Endodermal cell (in vitro differentiated cells): Measurements from ENCODE around the gene CD72. TPM values are rescaled to one million over a fixed set of nuclear protein-coding genes. Genes with fewer than 3 reads are reported as not detected.

Source experiments
- DNase-seq: peaks from one replicate; pipeline ENCODE4 v3.0.0-alpha.2; 2017
- H3K27ac ChIP-seq: 2 replicates; pipeline ENCODE4 v1.5.1; 2013; ENCODE audit warnings: mild to moderate bottlenecking, low read depth, low read length, moderate library complexity
- H3K27me3 ChIP-seq: 2 replicates; pipeline ENCODE4 v1.6.1; 2013; ENCODE audit warnings: mild to moderate bottlenecking, low read length, moderate library complexity; ENCODE audit not compliant: insufficient read depth, control insufficient read depth, poor library complexity, severe bottlenecking
- H3K36me3 ChIP-seq: 2 replicates; pipeline ENCODE4 v1.7.0; 2013; ENCODE audit warnings: mild to moderate bottlenecking, low read length, moderate library complexity; ENCODE audit not compliant: control insufficient read depth, insufficient read depth
- H3K4me1 ChIP-seq: one replicate; pipeline ENCODE4 v1.7.0; 2013; ENCODE audit warnings: low read length; ENCODE audit not compliant: control insufficient read depth, insufficient read depth
- H3K4me3 ChIP-seq: 2 replicates; pipeline ENCODE4 v1.5.1; 2013; ENCODE audit warnings: mild to moderate bottlenecking, low read length, moderate library complexity
- H3K9ac ChIP-seq: 2 replicates; pipeline ENCODE4 v1.6.1; 2013; ENCODE audit warnings: mild to moderate bottlenecking, low read length, moderate library complexity; ENCODE audit not compliant: poor library complexity, severe bottlenecking; ENCODE audit errors: extremely low read depth
- H3K9me3 ChIP-seq: 2 replicates; pipeline ENCODE4 v1.6.1; 2013; ENCODE audit warnings: mild to moderate bottlenecking, low read length, moderate library complexity; ENCODE audit not compliant: control insufficient read depth
- H3K27ac Mint-ChIP-seq: 2 replicates; pipeline ENCODE4 v1.8.0; 2020; ENCODE audit warnings: mixed read lengths
- H3K27me3 Mint-ChIP-seq: 2 replicates; pipeline ENCODE4 v1.8.0; 2021; ENCODE audit warnings: mild to moderate bottlenecking, mixed read lengths; ENCODE audit not compliant: insufficient read depth
- H3K36me3 Mint-ChIP-seq: 2 replicates; pipeline ENCODE4 v1.8.0; 2020; ENCODE audit warnings: low read depth, mixed read lengths
- H3K4me1 Mint-ChIP-seq: 2 replicates; pipeline ENCODE4 v1.8.0; 2020; ENCODE audit warnings: mixed read lengths
- H3K4me3 Mint-ChIP-seq: 2 replicates; pipeline ENCODE4 v1.8.0; 2020; ENCODE audit warnings: mild to moderate bottlenecking, moderate library complexity, mixed read lengths
- H3K9me3 Mint-ChIP-seq: 2 replicates; pipeline ENCODE4 v1.8.0; 2020; ENCODE audit warnings: mild to moderate bottlenecking, mixed read lengths
- CTCF ChIP-seq: fragments of 200-600 bp; sonication (generic); conservative IDR thresholded peaks from 2 replicates; pipeline ENCODE4 v1.5.0; 2021; ENCODE audit warnings: antibody characterized with exemption, mild to moderate bottlenecking
- WGBS, 2 experiments: methylation state at CpG; one replicate each; pipeline versions ENCODE4 v1.1.5 to v1.1.7; 2013; ENCODE audit warnings: missing lambda C conversion rate in 2 of 2, mixed read lengths in 1 of 2; ENCODE audit not compliant: insufficient coverage in 1 of 2, insufficient read length in 1 of 2; 5-methylcytosine and 5-hydroxymethylcytosine counted together
- total RNA-seq, 2 donors: library from RNA; stranded (reverse); fragmentation: NEBNext Ultra II Directional in 1 of 2; extraction: Animal tissue kit (Norgen Biotek cat#: 25700) in 1 of 2; gene quantifications; 2 replicates in 1 of 2; 3 replicates in 1 of 2; pipeline ENCODE4 v1.2.1, GENCODE V29; 2021

Gene CD72
- total RNA-seq, 2 donors from 2014 or later: 2.4 to 6.9 TPM

- peak within 1 kb of the TSS; percentile 83 for H3K4me3 ChIP-seq
- Mint-ChIP-seq H3K9me3 (no peaks in the 10 kb centered on the region), H3K4me3 (peak within 1 kb of the TSS; percentile 76), H3K27ac (peak within 1 kb of the TSS; percentile 99), H3K36me3 (peaks cover 23% of the 10 kb centered on the region), H3K27me3 (peaks cover 12% of the 10 kb centered on the region), H3K4me1 (peaks cover 9% of the 10 kb centered on the region)
- peak within 1 kb of the TSS; percentile 95 for H3K9ac ChIP-seq
- no peaks in the 10 kb centered on the region for H3K27me3 ChIP-seq
- WGBS, 2 experiments: 0 to 2% methylated on average over 20 to 42 of the region's 42 CpGs
- no peaks in the 10 kb centered on the region for H3K9me3 ChIP-seq
- H3K36me3 ChIP-seq: peaks cover 20% of the 10 kb centered on the region
- TF ChIP-seq CTCF: peak; percentile 56
- peak; percentile 97 for DNase-seq
- H3K4me1 ChIP-seq: no peaks in the 10 kb centered on the region
- H3K27ac ChIP-seq: peak within 1 kb of the TSS; percentile 98
Measured at GRCh38 chr9:35657546-35658136, 39.4 kb upstream of the CD72 start, which contains the start of gene RMRP. TSS of gene RMRP (minus strand) at chr9:35658019.

- H3K9ac ChIP-seq: peak overlapping the region; percentile 95
- no peaks in the 10 kb centered on the region for H3K4me1 ChIP-seq
- peak overlapping the region; percentile 83 for H3K4me3 ChIP-seq
- no peaks in the 10 kb centered on the region for H3K9me3 ChIP-seq
- WGBS, 2 experiments: 57 to 63% methylated on average over 20 to 25 of the region's 25 CpGs
- Mint-ChIP-seq H3K9me3 (no peaks in the 10 kb centered on the region), H3K4me3 (peak overlapping the region; percentile 76), H3K4me1 (peaks cover 9% of the 10 kb centered on the region), H3K27me3 (peaks cover 12% of the 10 kb centered on the region), H3K27ac (peak overlapping the region; percentile 99), H3K36me3 (peaks cover 18% of the 10 kb centered on the region)
- no peaks in the 10 kb centered on the region for H3K27me3 ChIP-seq
- peak overlapping the region; percentile 98 for H3K27ac ChIP-seq
- peaks cover 13% of the 10 kb centered on the region for H3K36me3 ChIP-seq
- no peak for DNase-seq
- no peak for TF ChIP-seq CTCF
Measured at GRCh38 chr9:35656831-35657545, 38.8 kb upstream of the CD72 start.

GRCh38 chr9:35656348-35656747 is 38.1 kb upstream of the CD72 start:
- Histone ChIP-seq H3K9me3 (no peaks in the 10 kb centered on the region), H3K27ac (no peak overlapping the region), H3K27me3 (no peaks in the 10 kb centered on the region), H3K4me3 (no peak overlapping the region), H3K36me3 (peaks cover 7% of the 10 kb centered on the region), H3K4me1 (no peaks in the 10 kb centered on the region), H3K9ac (no peak overlapping the region)
- H3K4me3 Mint-ChIP-seq: peak overlapping the region; percentile 76
- H3K36me3 Mint-ChIP-seq: peaks cover 14% of the 10 kb centered on the region
- H3K27ac Mint-ChIP-seq: no peak overlapping the region
- no peak for DNase-seq
- H3K9me3 Mint-ChIP-seq: no peaks in the 10 kb centered on the region
- peaks cover 12% of the 10 kb centered on the region for H3K27me3 Mint-ChIP-seq
- 88 to 92% methylated on average over 9 to 17 of the region's 17 CpGs for WGBS, 2 experiments
- TF ChIP-seq CTCF: no peak
- peaks cover 9% of the 10 kb centered on the region for H3K4me1 Mint-ChIP-seq
